CD14-positive monocyte (primary cell): ENCODE data around the gene GRIA1. TPM values are rescaled to one million over a fixed set of nuclear protein-coding genes. Genes with fewer than 3 reads are reported as not detected.

Experiments
- DNase-seq, 3 donors: peaks; one replicate each; pipeline ENCODE4 v3.0.0-alpha.2; 2011 to 2022
- H2AFZ ChIP-seq: 2 replicates; pipeline ENCODE4 v1.6.0; 2012; ENCODE audit warnings: mild to moderate bottlenecking, low read depth, low read length, inconsistent platforms; ENCODE audit not compliant: insufficient read depth, poor library complexity, severe bottlenecking
- H3K27ac ChIP-seq, 2 donors: 1 replicate in 1 of 2; 2 replicates in 1 of 2; pipeline ENCODE4 v1.5.1; 2012 to 2013; ENCODE audit warnings: low read length in 2 of 2, control low read depth in 1 of 2, inconsistent platforms in 1 of 2, low read depth in 1 of 2, mild to moderate bottlenecking in 1 of 2
- H3K27me3 ChIP-seq, 2 donors: one replicate each; pipeline versions ENCODE4 v1.6.0 to v1.6.1; 2011 to 2013; ENCODE audit warnings: low read length in 2 of 2; ENCODE audit not compliant: control insufficient read depth in 2 of 2, insufficient read depth in 2 of 2
- H3K36me3 ChIP-seq, 2 donors: replicated peaks in 1 of 2; 1 replicate in 1 of 2; 2 replicates in 1 of 2; pipeline versions ENCODE4 v1.5.1 to v1.6.1; 2012 to 2013; ENCODE audit warnings: low read length in 2 of 2, control low read depth in 1 of 2, inconsistent platforms in 1 of 2, mild to moderate bottlenecking in 1 of 2; ENCODE audit not compliant: insufficient read depth in 2 of 2, control insufficient read depth in 1 of 2
- H3K4me1 ChIP-seq, 2 donors: 1 replicate in 1 of 2; 2 replicates in 1 of 2; pipeline versions ENCODE4 v1.5.1 to v1.6.1; 2012 to 2013; ENCODE audit warnings: low read length in 2 of 2, control low read depth in 1 of 2, inconsistent platforms in 1 of 2, mild to moderate bottlenecking in 1 of 2, moderate library complexity in 1 of 2; ENCODE audit not compliant: insufficient read depth in 2 of 2, control insufficient read depth in 1 of 2
- H3K4me2 ChIP-seq: replicated peaks from 2 replicates; pipeline ENCODE3; 2012; ENCODE audit warnings: low read length, moderate library complexity, mild to moderate bottlenecking; ENCODE audit not compliant: poor library complexity, severe bottlenecking; ENCODE audit errors: extremely low read depth
- H3K4me3 ChIP-seq, 3 experiments: fragments of 200-600 bp in 1 of 3; sonication (generic) in 1 of 3; replicated peaks in 1 of 3; 1 replicate in 2 of 3; 2 replicates in 1 of 3; pipeline ENCODE4 v1.5.1; 2011 to 2013; ENCODE audit warnings: low read length in 3 of 3, mild to moderate bottlenecking in 3 of 3, control low read depth in 2 of 3, low read depth in 2 of 3, inconsistent platforms in 1 of 3, moderate library complexity in 1 of 3
- H3K79me2 ChIP-seq: 2 replicates; pipeline ENCODE4 v1.6.0; 2012; ENCODE audit warnings: mild to moderate bottlenecking, control low read depth, inconsistent platforms, low read length, moderate library complexity; ENCODE audit not compliant: insufficient read depth
- H3K9ac ChIP-seq: 2 replicates; pipeline ENCODE4 v1.6.0; 2017; ENCODE audit warnings: low read length, mild to moderate bottlenecking; ENCODE audit not compliant: insufficient read depth, poor library complexity, severe bottlenecking
- H3K9me3 ChIP-seq, 2 donors: replicated peaks in 1 of 2; 1 replicate in 1 of 2; 2 replicates in 1 of 2; pipeline versions ENCODE4 v1.5.1 to v1.6.1; 2012 to 2013; ENCODE audit warnings: low read length in 2 of 2, control low read depth in 1 of 2; ENCODE audit not compliant: control insufficient read depth in 1 of 2, insufficient read depth in 1 of 2
- H4K20me1 ChIP-seq: 2 replicates; pipeline ENCODE4 v1.6.0; 2012; ENCODE audit warnings: mild to moderate bottlenecking, low read length, control low read depth, moderate library complexity; ENCODE audit not compliant: insufficient read depth
- H3K27ac Mint-ChIP-seq, 7 donors: one replicate each; pipeline ENCODE4 v1.8.0; 2020; ENCODE audit warnings: mild to moderate bottlenecking in 7 of 7, mixed read lengths in 7 of 7, moderate library complexity in 6 of 7, inconsistent platforms in 2 of 7
- H3K27me3 Mint-ChIP-seq, 3 donors: one replicate each; pipeline ENCODE4 v1.8.0; 2021 to 2022; ENCODE audit warnings: low read depth in 3 of 3, mild to moderate bottlenecking in 3 of 3, mixed read lengths in 3 of 3, moderate library complexity in 3 of 3, inconsistent platforms in 1 of 3
- H3K36me3 Mint-ChIP-seq, 2 donors: one replicate each; pipeline ENCODE4 v1.8.0; 2020; ENCODE audit warnings: mixed read lengths in 2 of 2, inconsistent platforms in 1 of 2, mild to moderate bottlenecking in 1 of 2
- H3K4me1 Mint-ChIP-seq: one replicate; pipeline ENCODE4 v1.8.0; 2020; ENCODE audit warnings: mild to moderate bottlenecking, mixed read lengths
- H3K4me3 Mint-ChIP-seq, 2 donors: one replicate each; pipeline ENCODE4 v1.8.0; 2020; ENCODE audit warnings: mild to moderate bottlenecking in 2 of 2, mixed read lengths in 2 of 2, moderate library complexity in 1 of 2
- H3K9me3 Mint-ChIP-seq, 7 donors: one replicate each; pipeline ENCODE4 v1.8.0; 2020 to 2022; ENCODE audit warnings: mixed read lengths in 7 of 7, mild to moderate bottlenecking in 6 of 7, moderate library complexity in 6 of 7, inconsistent platforms in 2 of 7
- WGBS: methylation state at CpG from one replicate; pipeline ENCODE4 v1.1.5; 2013; ENCODE audit warnings: missing lambda C conversion rate; ENCODE audit not compliant: insufficient coverage; 5-methylcytosine and 5-hydroxymethylcytosine counted together
- intact Hi-C, 2 donors: fragments of 100-400 bp; cut with micrococcal nuclease; formaldehyde crosslinking; loops; one replicate each; pipeline versions ENCODE4 v1.15.0 to v1.15.1; 2023
- polyA plus RNA-seq, 3 donors: library from polyadenylated mRNA; depleted of rRNA in 1 of 3; unstranded in 2 of 3; stranded (reverse) in 1 of 3; fragments of 300-500 nt in 2 of 3; fragments of >200 nt in 1 of 3; fragmentation: Illumina TruSeq in 2 of 3; gene quantifications; 1 replicate in 2 of 3; 2 replicates in 1 of 3; pipeline ENCODE4 v1.2.3, GENCODE V29; 2012 to 2021
- TF ChIP-seq, protein P1 (sequence below): fragments of 200-600 bp; IDR thresholded peaks from one replicate; pipeline ENCODE4 v1.8.0; 2022; ENCODE audit warnings: antibody characterized with exemption, mild to moderate bottlenecking

The GRIA1 gene
- polyA plus RNA-seq, 3 donors = not detected

DNA sequence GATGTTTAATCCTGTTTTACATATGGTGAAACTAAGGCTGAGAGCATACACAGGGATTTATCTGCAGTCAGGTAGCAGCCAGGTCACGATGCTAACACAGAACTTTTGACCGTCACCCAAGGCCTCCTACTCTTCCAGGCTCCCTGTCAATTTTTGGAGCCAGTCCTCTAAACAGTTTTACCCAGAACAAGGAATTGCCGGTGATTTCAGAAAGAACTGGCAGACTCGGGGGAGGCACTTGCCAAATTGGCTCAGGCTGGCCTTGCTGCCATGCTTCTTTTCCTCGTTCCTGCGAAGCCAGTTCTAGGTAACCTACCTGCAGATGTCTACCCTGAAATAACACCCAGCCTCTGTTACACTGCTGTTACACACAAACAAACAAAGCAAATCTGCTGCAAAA lies 21.2 kb downstream of the GRIA1 start:
- Mint-ChIP-seq H3K4me3 (no peak overlapping the region), H3K36me3 (no peaks in the 10 kb centered on the region), H3K4me1 (no peaks in the 10 kb centered on the region), H3K27me3 (peaks cover 2 to 6% (median 2%) of the 10 kb centered on the region in 3 donors), H3K9me3 (peaks cover 0 to 7% (median 4%) of the 10 kb centered on the region in 7 donors), H3K27ac (no peak overlapping the region)
- H3K27me3 ChIP-seq = no peaks in the 10 kb centered on the region
- H4K20me1 ChIP-seq = no peaks in the 10 kb centered on the region
- no peak overlapping the region for H2AFZ ChIP-seq
- DNase-seq = no peak
- no peaks in the 10 kb centered on the region for H3K4me1 ChIP-seq
- H3K4me2 ChIP-seq = no peak overlapping the region
- no peak overlapping the region for H3K9ac ChIP-seq
- no peak overlapping the region for H3K4me3 ChIP-seq
- H3K9me3 ChIP-seq = no peaks in the 10 kb centered on the region
- intact Hi-C loops = no loop called here
- WGBS = 80% methylated on average over 6 of the region's 6 CpGs
- H3K36me3 ChIP-seq = no peaks in the 10 kb centered on the region
- H3K79me2 ChIP-seq = no peaks in the 10 kb centered on the region
- TF ChIP-seq, protein P1, sequence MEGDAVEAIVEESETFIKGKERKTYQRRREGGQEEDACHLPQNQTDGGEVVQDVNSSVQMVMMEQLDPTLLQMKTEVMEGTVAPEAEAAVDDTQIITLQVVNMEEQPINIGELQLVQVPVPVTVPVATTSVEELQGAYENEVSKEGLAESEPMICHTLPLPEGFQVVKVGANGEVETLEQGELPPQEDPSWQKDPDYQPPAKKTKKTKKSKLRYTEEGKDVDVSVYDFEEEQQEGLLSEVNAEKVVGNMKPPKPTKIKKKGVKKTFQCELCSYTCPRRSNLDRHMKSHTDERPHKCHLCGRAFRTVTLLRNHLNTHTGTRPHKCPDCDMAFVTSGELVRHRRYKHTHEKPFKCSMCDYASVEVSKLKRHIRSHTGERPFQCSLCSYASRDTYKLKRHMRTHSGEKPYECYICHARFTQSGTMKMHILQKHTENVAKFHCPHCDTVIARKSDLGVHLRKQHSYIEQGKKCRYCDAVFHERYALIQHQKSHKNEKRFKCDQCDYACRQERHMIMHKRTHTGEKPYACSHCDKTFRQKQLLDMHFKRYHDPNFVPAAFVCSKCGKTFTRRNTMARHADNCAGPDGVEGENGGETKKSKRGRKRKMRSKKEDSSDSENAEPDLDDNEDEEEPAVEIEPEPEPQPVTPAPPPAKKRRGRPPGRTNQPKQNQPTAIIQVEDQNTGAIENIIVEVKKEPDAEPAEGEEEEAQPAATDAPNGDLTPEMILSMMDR = no peak
- H3K27ac ChIP-seq = no peak overlapping the region

DNA sequence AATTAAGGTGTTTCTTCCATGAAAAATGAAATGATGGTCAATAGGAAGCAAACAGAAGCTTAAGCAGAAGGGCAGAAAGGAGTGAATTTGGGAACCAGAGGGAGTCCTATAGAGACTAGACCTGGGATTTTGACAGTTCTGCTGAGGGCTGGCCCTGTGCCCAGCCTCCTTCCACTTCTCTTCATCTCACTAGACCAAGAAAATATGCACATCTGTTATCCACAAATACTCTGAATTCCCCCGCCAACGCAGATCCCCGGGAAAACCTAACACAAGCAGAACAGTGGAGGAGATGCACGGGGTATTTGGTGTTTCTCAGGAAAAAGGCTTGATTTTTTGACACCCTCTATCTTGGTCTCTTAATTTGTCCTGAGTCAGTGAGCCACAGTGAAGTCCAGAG lies 22.7 kb downstream of the GRIA1 start:
- H3K4me2 ChIP-seq = no peak overlapping the region
- no peaks in the 10 kb centered on the region for H4K20me1 ChIP-seq
- DNase-seq = no peak
- H2AFZ ChIP-seq = no peak overlapping the region
- no peak overlapping the region for H3K27ac Mint-ChIP-seq
- no peaks in the 10 kb centered on the region for H3K9me3 ChIP-seq
- H3K36me3 Mint-ChIP-seq = no peaks in the 10 kb centered on the region
- no peak overlapping the region for H3K4me3 Mint-ChIP-seq
- TF ChIP-seq, protein P1 = no peak
- no peaks in the 10 kb centered on the region for H3K36me3 ChIP-seq
- 100% methylated on average over 1 of the region's 4 CpGs for WGBS
- no peak overlapping the region for H3K4me3 ChIP-seq
- no peaks in the 10 kb centered on the region for H3K4me1 ChIP-seq
- no peaks in the 10 kb centered on the region for H3K27me3 ChIP-seq
- intact Hi-C loops = no loop called here
- H3K27ac ChIP-seq = no peak overlapping the region
- no peaks in the 10 kb centered on the region for H3K79me2 ChIP-seq
- H3K27me3 Mint-ChIP-seq = peaks cover 2 to 7% (median 2%) of the 10 kb centered on the region in 3 donors
- H3K9me3 Mint-ChIP-seq = peaks cover 0 to 7% (median 4%) of the 10 kb centered on the region in 7 donors
- H3K4me1 Mint-ChIP-seq = no peaks in the 10 kb centered on the region
- no peak overlapping the region for H3K9ac ChIP-seq
